Spleen (tissue), 11 donors: ENCODE results near the gene GABBR2. TPM values are rescaled to one million over a fixed set of nuclear protein-coding genes. Genes with fewer than 3 reads are reported as not detected.

Experiments
- DNase-seq: peaks from one replicate; pipeline ENCODE4 v3.0.0-alpha.2; 2020
- H3K27ac ChIP-seq, 8 donors: fragments of 200-600 bp; sonication (generic) in 7 of 8; 1 replicate in 4 of 8; 2 replicates in 4 of 8; pipeline versions ENCODE4 v1.5.0 to v1.8.0; 2016 to 2021; ENCODE audit warnings: inconsistent platforms in 4 of 8, mild to moderate bottlenecking in 4 of 8, moderate library complexity in 1 of 8
- H3K27me3 ChIP-seq, 7 donors: fragments of 200-600 bp; sonication (generic) in 6 of 7; replicated peaks in 1 of 7; 1 replicate in 4 of 7; 2 replicates in 3 of 7; pipeline versions ENCODE4 v1.5.0 to v1.8.0; 2016 to 2021; ENCODE audit warnings: inconsistent platforms in 3 of 7, mild to moderate bottlenecking in 1 of 7
- H3K36me3 ChIP-seq, 6 donors: fragments of 200-600 bp; sonication (generic) in 5 of 6; 1 replicate in 4 of 6; 2 replicates in 2 of 6; pipeline versions ENCODE4 v1.5.0 to v1.8.0; 2016 to 2021; ENCODE audit warnings: inconsistent platforms in 2 of 6
- H3K4me1 ChIP-seq, 6 donors: fragments of 200-600 bp; sonication (generic) in 5 of 6; 1 replicate in 3 of 6; 2 replicates in 3 of 6; pipeline versions ENCODE4 v1.5.0 to v1.8.0; 2016 to 2021; ENCODE audit warnings: inconsistent platforms in 3 of 6
- H3K4me3 ChIP-seq, 8 donors: fragments of 200-600 bp; sonication (generic) in 7 of 8; 1 replicate in 4 of 8; 2 replicates in 4 of 8; pipeline versions ENCODE4 v1.5.0 to v1.8.0; 2016 to 2021; ENCODE audit warnings: inconsistent platforms in 4 of 8, mild to moderate bottlenecking in 4 of 8, moderate library complexity in 2 of 8
- H3K9me3 ChIP-seq, 8 donors: fragments of 200-600 bp; sonication (generic) in 7 of 8; 1 replicate in 4 of 8; 2 replicates in 4 of 8; pipeline versions ENCODE4 v1.5.0 to v1.8.0; 2016 to 2021; ENCODE audit warnings: inconsistent platforms in 4 of 8
- CTCF ChIP-seq, 11 experiments: fragments of 200-600 bp in 7 of 11; fragments of 450-650 bp in 4 of 11; sonication (generic) in 4 of 11; IDR thresholded peaks in 8 of 11; conservative IDR thresholded peaks in 3 of 11; 1 replicate in 7 of 11; 2 replicates in 4 of 11; pipeline versions ENCODE4 v1.4.0 to v1.8.0; 2016 to 2021; ENCODE audit warnings: antibody characterized with exemption in 11 of 11, inconsistent platforms in 4 of 11, mild to moderate bottlenecking in 1 of 11
- POLR2A ChIP-seq, 3 donors: fragments of 450-650 bp; IDR thresholded peaks; one replicate each; pipeline ENCODE4 v1.5.1; 2017; ENCODE audit warnings: antibody characterized with exemption in 3 of 3, mild to moderate bottlenecking in 1 of 3
- POLR2AphosphoS5 ChIP-seq, 3 donors: sonication (generic); formaldehyde crosslinking; IDR thresholded peaks; one replicate each; pipeline ENCODE4 v1.5.1; 2017; ENCODE audit warnings: antibody characterized with exemption in 3 of 3
- WGBS, 5 donors: extraction: QIAGEN DNeasy Blood & Tissue Kit in 3 of 5; methylation state at CpG; one replicate each; pipeline versions ENCODE4 v1.1.5 to v1.1.7; 2013 to 2018; 5-methylcytosine and 5-hydroxymethylcytosine counted together
- intact Hi-C: fragments of 100-400 bp; cut with DNase I; formaldehyde crosslinking; loops from one replicate; pipeline ENCODE4 v1.15.0; 2023; ENCODE audit warnings: low total_unique reads
- polyA plus RNA-seq, 3 donors: library from polyadenylated mRNA; stranded (reverse); fragments of 200-250 nt; gene quantifications; one replicate each; pipeline ENCODE4 v1.2.1, GENCODE V29; 2013
- total RNA-seq, 7 donors: library from RNA; depleted of rRNA in 3 of 7; stranded (reverse); fragments of >200 nt in 3 of 7; fragmentation: NEBNext Ultra II Directional in 4 of 7; extraction: Animal tissue kit (Norgen Biotek cat#: 25700) in 4 of 7; gene quantifications; one replicate each; pipeline versions ENCODE4 v1.1.0 to v1.2.1, GENCODE V29; 2016 to 2021
- donor health status: healthy with polysubstance abuse.
- donor health status: DM: no; HTN: no; CAD: no; lungs with moderate emphysema.
- donor health status: DM: no; HTN: no; CAD: no.
- donor health status: Bipolar disorder and iron deficiency.
- donor health status: healthy.
- donor health status: DM: no; HTN: no; CAD: no.
- donor health status: DM: yes; HTN: yes; CAD: no.

GABBR2 gene
- total and polyA plus RNA-seq, 10 donors: 0.03 to 0.32 (median 0.07) TPM; not detected in 7

- 78 to 91% (median 88%) methylated on average over 8 of the region's 8 CpGs for WGBS, 5 donors
- Histone ChIP-seq H3K4me3 (no peak overlapping the region), H3K36me3 (no peaks in the 10 kb centered on the region), H3K27me3 (peaks cover 0 to 31% (median 0%) of the 10 kb centered on the region in 7 donors), H3K9me3 (no peaks in the 10 kb centered on the region), H3K27ac (no peak overlapping the region), H3K4me1 (no peaks in the 10 kb centered on the region)
- intact Hi-C loops: no loop called here
- TF ChIP-seq POLR2AphosphoS5 (IDR thresholded peaks at IDR 0.05) (no peak), CTCF (IDR thresholded peaks at IDR 0.05 in 8 of 11, conservative IDR thresholded peaks at IDR 0.05 in 3 of 11) (no peak), POLR2A (IDR thresholded peaks at IDR 0.05) (no peak)
- no peak for DNase-seq
Measured at GRCh38 chr9:98399950-98400683, 308.6 kb downstream of the GABBR2 start.

- Histone ChIP-seq H3K9me3 (peaks cover 0 to 5% (median 0%) of the 10 kb centered on the region in 8 donors), H3K36me3 (no peaks in the 10 kb centered on the region), H3K27ac (no peak overlapping the region), H3K27me3 (peaks cover 0 to 31% (median 0%) of the 10 kb centered on the region in 7 donors), H3K4me3 (no peak overlapping the region), H3K4me1 (peaks cover 0 to 8% (median 4%) of the 10 kb centered on the region in 6 donors)
- no peak for TF ChIP-seq POLR2A (IDR thresholded peaks at IDR 0.05)
- TF ChIP-seq CTCF (IDR thresholded peaks at IDR 0.05 in 8 of 11, conservative IDR thresholded peaks at IDR 0.05 in 3 of 11): no peak
- no peak for TF ChIP-seq POLR2AphosphoS5 (IDR thresholded peaks at IDR 0.05)
- DNase-seq: no peak
- 79 to 89% (median 86%) methylated on average over 8 of the region's 8 CpGs for WGBS, 5 donors
- intact Hi-C loops: no loop called here
Measured at GRCh38 chr9:98396656-98397055, 312.1 kb downstream of the GABBR2 start.

- intact Hi-C loops: no loop called here
- Histone ChIP-seq H3K9me3 (peaks cover 0 to 5% (median 0%) of the 10 kb centered on the region in 8 donors), H3K36me3 (no peaks in the 10 kb centered on the region), H3K27me3 (peaks cover 0 to 31% (median 0%) of the 10 kb centered on the region in 7 donors), H3K4me3 (no peak overlapping the region), H3K4me1 (peaks cover 0 to 11% (median 5%) of the 10 kb centered on the region in 6 donors), H3K27ac (no peak overlapping the region)
- no peak for DNase-seq
- no peak for TF ChIP-seq CTCF (IDR thresholded peaks at IDR 0.05 in 8 of 11, conservative IDR thresholded peaks at IDR 0.05 in 3 of 11)
- no peak for TF ChIP-seq POLR2AphosphoS5 (IDR thresholded peaks at IDR 0.05)
- WGBS, 5 donors: 64 to 76% (median 74%) methylated on average over 6 of the region's 6 CpGs
Measured at GRCh38 chr9:98396236-98396635, 312.5 kb downstream of the GABBR2 start.

GRCh38 chr9:98391867-98392266 lies 316.9 kb downstream of the GABBR2 start:
- intact Hi-C loops: no loop called here
- DNase-seq: no peak
- TF ChIP-seq POLR2AphosphoS5 (IDR thresholded peaks at IDR 0.05): no peak
- Histone ChIP-seq H3K36me3 (no peaks in the 10 kb centered on the region), H3K27ac (peak overlapping the region in 5 of 8 donors; percentile 29 to 82 (median 66)), H3K27me3 (peaks cover 0 to 7% (median 0%) of the 10 kb centered on the region in 7 donors), H3K9me3 (peaks cover 0 to 5% (median 0%) of the 10 kb centered on the region in 8 donors), H3K4me3 (no peak overlapping the region), H3K4me1 (peaks cover 0 to 11% (median 5%) of the 10 kb centered on the region in 6 donors)
- WGBS, 5 donors: 20 to 31% (median 25%) methylated on average over 6 of the region's 6 CpGs
